AML-193 (cell line): ENCODE measurements around the gene ADISSP.

Experiments
- DNase-seq, 2 experiments: peaks; one replicate each; lab custom pipeline; 2025; lab: John Stamatoyannopoulos, UW

Gene ADISSP

GRCh38 chr20:3738111-3739053 lies 29.2 kb downstream of the ADISSP start:
- DNase-seq = no peak

GRCh38 chr20:3735768-3736167 lies 31.8 kb downstream of the ADISSP start:
- DNase-seq = no peak

GRCh38 chr20:3734111-3734843 lies 33.3 kb downstream of the ADISSP start:
- no peak for DNase-seq

- DNase-seq = no peak
Measured at GRCh38 chr20:3733119-3733995, 34.2 kb downstream of the ADISSP start.

GRCh38 chr20:3732327-3733118 lies 35.0 kb downstream of the ADISSP start, which contains the start of gene HSPA12B:
Gene HSPA12B (plus strand): TSS chr20:3732685. CDS start chr20:3738675, 5,990 bp downstream.
- no peak for DNase-seq

- no peak for DNase-seq
Measured at GRCh38 chr20:3731944-3732326, 35.6 kb downstream of the ADISSP start.

- no peak for DNase-seq
Measured at GRCh38 chr20:3730803-3731672, 36.5 kb downstream of the ADISSP start.

- no peak for DNase-seq
Measured at GRCh38 chr20:3729811-3730540, 37.6 kb downstream of the ADISSP start.

GRCh38 chr20:3729378-3729777 lies 38.2 kb downstream of the ADISSP start:
- DNase-seq = no peak

- no peak for DNase-seq
Measured at GRCh38 chr20:3728876-3729275, 38.7 kb downstream of the ADISSP start.

- DNase-seq = no peak
Measured at GRCh38 chr20:3728354-3728753, 39.2 kb downstream of the ADISSP start.

GRCh38 chr20:3727401-3728021 lies 40.0 kb downstream of the ADISSP start:
- no peak for DNase-seq

GRCh38 chr20:3724356-3724755 lies 43.2 kb downstream of the ADISSP start:
- DNase-seq = no peak

GRCh38 chr20:3723284-3723683 lies 44.3 kb downstream of the ADISSP start:
- DNase-seq = no peak

GRCh38 chr20:3721912-3722311 lies 45.6 kb downstream of the ADISSP start:
- DNase-seq = no peak

- DNase-seq = no peak
Measured at GRCh38 chr20:3720626-3721025, 46.9 kb downstream of the ADISSP start.

- DNase-seq = no peak
Measured at GRCh38 chr20:3720068-3720467, 47.5 kb downstream of the ADISSP start.

GRCh38 chr20:3719046-3719445 lies 48.5 kb downstream of the ADISSP start:
- no peak for DNase-seq
